Stimulated activated CD8-positive, alpha-beta memory T cell treated with anti-CD3 and anti-CD28 coated beads, Interleukin-12 subunit alpha, Interleukin-12 subunit beta, amount 100 ng/mL, for 24 hours (primary cell): ENCODE data around the gene PAM16.

ENCODE experiments used
- DNase-seq: peaks from one replicate; pipeline ENCODE4 v3.0.0-alpha.2; 2020; ENCODE audit errors: extremely low read depth

Gene PAM16

DNA sequence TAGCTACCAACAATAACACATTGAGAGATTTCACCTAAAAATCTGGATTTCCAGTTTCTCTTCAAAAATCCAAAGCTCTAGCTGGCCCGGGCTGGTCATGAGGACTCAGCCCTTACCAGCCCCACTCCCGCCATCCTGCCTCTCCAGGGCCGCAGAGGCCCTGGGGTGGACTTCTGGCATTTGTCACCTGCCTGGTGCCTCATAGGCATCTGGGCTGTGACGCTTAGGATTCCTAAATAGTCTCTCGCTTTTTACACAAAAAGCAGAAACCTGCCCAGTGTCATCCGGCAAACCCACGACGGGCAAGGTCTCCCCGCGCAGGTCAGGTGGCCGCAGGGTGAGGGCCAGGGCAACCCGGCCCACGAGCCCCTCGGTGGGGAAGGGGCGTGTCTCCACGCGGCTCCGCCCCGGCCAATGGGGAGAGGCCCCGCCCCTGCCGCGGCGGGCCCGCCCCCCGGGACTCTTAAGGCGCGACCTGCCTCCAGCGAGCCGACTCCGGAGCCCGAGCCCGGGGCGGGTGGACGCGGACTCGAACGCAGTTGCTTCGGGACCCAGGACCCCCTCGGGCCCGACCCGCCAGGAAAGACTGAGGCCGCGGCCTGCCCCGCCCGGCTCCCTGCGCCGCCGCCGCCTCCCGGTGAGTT lies 20.4 kb upstream of the PAM16 start, which contains the start of gene VASN:
Gene VASN (plus strand): TSS at position 492 of the 644 bp plus-strand sequence. CDS start 9,030 bp downstream, outside the sequence.
- DNase-seq: peak; percentile 39

DNA sequence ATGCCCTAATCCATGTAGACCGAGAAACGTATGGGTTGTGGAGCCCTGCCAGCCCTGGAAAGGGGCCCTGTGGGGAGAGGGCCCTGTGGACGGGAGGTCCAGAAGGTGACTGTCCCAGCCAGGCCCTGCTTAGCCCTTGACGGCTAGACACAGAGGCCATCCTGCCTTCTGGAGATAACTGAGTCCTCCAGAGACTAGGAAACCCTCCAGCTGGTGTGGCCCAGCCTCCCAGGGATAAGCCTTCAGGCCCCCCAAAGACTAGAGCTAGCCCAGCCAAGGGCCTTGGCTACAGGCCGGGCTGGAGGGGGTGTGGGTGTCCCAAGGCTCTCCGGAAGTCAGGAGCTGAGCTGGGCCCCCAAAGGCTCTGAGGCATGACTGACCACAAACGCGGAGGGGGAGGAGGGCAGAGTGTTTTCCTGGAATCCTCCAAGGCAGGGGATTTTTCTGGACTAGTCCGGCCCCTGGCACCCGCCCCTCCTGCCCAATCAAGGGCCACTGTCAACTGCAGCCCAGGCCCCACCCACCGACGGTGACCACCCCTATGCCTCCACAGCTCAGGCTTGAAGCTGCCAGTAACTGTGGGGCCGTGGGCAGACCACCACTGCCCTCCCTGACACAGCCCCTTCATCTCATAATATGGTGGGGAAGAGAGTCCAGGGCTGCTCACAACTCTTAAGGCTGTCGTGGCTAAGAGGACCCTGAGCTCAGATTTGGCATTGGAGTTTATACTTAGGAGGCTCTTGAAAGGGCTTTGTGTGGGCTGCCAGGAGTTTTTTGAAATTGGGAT lies 19.6 kb upstream of the PAM16 start:
- no peak for DNase-seq

DNA sequence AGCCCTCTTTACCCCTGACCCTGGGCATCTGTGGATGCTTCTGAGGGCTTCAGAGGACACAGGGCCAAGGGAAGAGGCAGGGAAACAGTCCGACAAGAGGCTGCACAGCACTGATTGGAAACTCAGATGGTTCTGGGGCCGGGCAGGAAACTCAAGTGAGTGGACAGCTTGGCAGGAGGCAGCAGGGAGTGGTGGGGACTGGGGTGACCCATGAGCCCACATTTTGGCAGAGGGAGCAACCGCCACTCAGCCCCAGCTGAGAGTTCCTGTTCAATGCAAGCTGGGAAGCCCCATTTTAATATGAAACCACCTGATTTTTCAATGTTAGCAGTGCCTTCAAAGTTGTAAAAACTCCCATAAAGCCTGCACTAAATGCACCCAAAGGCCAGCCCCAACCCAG lies 19.0 kb upstream of the PAM16 start:
- no peak for DNase-seq

DNA sequence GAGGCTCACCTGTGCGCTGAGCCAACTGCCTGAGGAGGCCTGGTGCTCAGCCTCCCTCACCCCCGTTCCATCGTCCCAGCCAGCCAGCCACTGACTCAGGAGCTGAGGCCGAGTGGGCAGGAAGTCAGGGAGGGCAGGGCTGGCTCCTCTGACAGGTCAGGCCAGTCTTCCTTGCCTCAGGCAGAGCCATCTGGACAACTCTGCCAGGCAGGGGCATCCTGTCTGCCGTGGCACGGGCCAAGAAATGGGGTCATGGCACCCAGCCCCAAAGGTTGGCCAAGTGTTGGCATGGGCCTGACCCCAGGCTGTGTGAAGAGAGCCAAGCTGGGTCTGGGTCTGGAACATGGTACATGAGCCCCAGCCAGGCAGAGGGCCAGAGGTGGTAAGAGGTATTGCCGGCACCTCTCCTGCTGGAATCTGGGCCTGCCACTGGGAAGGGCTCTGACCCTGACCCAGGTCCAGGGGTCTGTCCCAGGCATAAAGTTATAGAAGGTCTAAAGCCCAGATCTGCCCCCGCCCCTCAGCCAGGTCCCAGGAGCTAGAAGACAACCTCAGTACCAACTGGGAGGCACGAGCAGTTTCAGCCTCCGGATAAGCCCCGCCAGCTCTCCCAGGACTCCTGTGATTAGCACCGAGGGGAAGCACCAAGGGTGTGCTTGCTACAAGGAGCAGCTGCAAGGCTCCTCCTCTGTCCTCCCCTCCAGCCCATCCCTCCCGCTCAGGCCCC lies 18.0 kb upstream of the PAM16 start:
- no peak for DNase-seq

DNA sequence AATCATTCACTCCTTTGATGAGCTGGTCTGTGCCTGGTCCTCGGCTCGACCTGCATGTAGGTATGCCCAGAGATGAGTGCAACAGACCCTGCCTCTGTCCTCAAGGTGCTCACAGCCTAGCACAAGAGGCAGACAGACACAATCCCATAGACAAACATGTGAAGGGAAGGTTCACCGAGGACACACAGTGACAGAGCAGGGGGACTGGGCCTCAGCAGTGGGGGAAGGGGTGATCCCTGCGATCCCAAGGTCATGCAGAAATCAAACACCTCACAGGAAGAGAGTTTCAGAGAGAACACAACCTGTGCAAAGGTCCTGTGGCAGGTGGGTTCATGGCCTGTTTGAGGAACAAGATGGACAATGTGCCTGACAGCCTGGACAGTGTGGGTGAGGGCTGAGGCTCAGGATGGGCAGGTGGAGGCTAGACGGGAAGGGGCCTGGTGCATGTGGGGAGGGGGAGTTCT lies 16.3 kb upstream of the PAM16 start:
- DNase-seq: no peak

DNA sequence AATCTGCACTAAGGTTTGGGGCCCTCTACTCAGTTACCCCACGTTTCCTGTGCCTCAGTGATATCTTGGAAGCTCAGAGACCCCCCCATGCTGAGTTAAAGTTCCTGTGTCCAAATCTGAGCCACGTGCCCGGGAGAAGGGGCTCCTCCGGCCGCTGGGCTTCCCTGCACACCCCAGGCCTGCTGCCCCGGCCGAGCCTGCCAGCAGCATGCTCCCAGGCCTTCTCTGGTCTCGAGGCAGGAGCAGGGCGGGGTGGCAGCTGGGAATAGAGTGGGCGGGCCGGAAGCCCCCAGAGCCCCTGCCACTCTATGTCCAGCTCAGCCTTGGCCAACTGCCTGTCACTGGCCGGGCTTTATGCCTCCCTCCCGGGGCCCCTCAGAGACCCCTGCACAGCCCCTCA lies 14.9 kb upstream of the PAM16 start:
- DNase-seq: no peak

DNA sequence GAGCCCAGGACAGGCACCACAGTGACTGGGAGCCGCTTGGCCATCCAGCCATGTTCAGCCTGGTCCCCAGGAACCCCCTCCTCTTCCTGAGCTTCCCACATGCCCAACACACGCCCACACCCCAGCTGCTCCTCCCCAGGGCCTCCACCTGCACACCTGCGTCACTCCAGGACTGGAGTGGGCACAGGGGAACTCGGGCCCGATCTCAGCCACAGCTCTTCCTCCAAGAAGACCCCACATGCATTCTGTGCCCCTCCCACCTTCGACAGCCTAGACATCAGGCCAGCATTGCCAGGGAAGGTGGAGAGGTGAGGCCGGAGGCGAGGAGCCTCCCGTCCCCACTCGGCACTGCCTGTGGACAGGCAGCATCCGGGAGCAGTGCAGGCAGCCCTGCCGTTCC lies 14.5 kb upstream of the PAM16 start:
- DNase-seq: no peak

DNA sequence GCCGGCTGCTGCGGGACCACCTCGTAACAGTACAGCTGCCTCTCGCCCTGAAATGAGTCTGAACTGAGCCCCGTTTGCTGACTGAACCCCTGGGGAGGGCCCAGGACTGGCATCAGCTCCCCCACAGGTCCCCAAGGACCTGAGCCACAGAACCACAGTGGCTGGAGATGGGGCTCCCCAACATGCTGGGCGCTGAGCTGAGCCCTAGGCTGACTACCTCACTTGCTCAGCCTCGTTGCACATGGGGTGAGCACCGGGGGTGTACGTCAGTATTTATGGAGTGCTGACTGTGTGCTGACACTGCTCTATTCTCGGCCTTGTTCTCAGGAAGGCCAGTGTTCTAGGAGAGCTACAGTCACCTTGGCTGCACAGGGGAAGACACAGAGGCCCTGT lies 13.9 kb upstream of the PAM16 start:
- DNase-seq: no peak

DNA sequence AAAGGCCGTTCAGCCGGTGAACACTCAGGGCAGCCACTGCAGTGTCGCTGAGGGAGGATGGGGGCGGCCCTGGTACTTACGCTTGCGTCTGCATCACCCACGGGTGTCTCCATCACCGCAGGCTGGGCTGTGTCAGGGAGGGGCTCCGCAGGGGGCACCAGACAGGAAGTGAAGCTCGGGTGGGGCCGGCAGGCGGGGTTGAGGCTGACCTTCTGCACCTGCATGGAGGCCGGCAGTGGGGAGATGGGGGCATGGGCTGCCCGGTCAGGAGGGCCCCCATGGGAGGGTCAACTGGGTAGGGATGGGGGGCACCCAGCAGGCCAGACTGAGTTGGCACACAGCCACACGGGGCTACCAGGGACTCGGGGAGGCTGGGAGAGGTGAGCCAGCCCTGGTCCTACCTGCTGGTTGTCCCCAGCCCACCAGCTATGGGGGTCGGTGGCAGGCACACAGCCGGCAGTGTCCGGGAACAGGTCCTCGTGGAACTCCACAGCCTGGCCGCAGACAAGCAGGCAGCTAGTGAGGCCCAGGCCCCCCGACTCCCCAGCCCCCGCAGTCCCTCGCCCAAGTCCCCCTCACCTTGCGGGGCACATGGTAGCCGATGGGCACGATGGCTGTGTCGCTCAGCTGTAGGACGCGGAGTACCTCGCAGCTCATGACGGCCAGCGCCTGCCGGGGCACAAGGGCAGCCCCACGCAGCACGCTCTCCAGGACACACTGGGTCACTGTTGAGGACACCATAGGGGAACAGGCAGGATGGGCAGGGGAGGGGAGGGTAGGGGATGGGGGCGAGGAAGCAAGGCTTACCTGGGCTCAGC lies 13.3 kb upstream of the PAM16 start:
- DNase-seq: no peak

DNA sequence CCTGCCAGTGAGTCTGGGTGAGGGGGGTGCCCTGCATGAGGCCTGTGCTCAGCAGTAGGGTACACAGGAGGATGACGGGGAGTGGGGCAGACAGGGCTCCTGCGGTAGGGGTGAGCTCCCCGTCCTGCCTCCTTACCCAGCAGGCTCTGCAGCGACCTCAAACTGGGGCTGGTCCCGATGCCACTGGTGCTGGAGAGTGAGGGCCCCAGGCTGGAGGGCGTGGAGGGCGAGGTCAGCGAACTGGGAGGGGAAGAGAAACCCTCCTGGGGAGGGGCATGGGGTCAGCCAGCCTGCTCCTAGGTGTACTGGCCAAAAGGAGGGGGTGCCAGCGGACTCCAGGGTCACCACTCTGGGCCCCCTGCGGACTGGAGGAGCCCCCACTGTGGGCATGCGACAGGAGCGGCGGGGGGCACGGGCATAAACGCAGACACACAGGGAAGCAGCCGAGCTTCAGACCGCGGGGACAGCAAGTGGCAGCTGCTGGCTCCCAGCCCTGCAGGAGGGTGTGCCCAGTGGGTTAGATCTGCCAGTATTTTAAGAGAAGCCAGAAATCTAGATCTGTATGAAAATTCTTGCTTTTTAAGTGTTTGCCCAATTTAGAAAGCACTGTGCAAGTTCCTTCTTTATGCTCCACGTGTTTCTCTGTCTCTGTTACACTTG lies 11.5 kb upstream of the PAM16 start:
- no peak for DNase-seq

DNA sequence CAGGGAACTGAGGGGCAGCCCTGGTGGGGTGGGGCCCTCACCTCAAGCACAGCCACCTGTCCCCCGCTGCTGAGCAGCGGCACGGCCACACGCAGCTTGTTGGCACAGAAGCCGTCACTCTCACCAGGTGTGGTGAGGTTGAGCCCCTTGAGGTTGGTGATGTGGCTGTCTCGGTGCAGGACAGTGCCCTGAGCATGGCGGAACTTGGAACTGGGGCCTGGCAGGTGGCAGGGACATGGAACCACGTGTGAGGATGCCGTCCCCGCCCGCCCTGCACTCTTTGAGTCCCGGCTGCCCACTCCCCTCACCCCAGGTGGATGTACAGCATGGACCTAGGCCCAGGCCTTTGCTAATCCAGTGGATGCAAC lies 10.8 kb upstream of the PAM16 start:
- DNase-seq: no peak

DNA sequence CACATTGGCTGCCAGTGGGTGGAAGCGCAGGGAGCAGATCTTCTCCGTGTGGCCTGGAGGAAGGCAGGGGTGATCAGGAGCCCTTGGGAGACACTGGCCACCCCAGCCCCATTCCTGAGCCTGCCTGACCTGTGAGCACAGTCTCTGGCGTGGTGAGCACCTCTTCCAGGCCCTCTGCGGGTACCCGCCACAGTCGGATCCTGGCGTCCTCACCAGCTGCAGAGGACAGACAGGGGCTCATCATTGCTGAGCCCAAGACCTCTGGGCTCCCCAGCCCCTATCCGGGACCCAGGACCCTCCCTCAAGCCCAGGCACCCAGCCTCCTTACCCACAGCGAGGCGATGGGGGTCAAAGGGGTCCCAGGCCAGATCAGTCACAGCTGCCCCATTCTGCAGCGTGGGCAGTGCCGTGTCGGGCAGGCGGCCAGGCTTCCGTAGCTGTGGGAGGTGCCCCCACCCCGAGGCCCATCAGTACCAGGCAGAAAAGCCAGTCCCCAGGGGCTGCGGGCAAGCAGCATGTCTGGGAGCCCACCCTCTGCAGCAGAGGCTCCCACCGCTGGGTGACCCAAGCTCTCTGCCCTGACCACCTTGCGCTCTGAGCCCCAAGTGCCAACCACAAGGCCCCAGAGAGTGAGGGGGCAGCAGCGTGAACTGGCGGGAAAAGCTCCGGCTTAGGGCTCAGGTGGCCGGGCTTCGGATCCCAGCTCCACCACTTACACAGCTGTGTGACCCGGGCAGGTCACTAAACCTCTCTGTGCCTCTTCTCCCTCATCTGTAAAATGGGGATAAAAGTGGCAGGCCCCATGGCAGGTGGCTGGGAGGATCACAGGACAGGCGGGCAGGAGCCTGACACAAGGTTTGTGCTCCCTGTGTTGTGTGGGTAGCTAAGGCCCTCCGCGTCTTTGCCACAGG lies 10.2 kb upstream of the PAM16 start:
- no peak for DNase-seq

DNA sequence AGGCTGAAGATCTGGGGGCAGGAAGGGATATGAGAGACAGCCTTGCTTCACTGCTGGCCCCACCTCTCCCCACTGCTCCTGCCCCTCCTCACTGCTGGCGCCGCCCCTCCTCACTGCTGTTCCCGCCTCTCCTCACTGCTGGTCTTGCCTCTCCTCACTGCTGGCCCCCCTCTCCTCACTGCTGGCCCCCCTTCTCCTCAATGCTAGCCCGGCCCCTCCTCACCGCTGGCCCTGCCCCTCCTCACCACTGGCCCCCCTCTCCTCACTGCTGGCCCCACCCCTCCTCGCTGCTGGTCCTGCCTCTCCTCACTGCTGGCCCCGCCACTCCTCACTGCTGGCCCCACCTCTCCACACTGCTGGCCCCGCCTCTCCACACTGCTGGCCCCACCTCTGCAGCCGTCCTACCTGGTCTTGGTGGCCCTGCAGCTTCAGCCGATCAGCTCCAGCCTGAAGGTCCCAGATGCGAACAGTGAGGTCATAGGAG lies 9.5 kb upstream of the PAM16 start:
- DNase-seq: no peak

DNA sequence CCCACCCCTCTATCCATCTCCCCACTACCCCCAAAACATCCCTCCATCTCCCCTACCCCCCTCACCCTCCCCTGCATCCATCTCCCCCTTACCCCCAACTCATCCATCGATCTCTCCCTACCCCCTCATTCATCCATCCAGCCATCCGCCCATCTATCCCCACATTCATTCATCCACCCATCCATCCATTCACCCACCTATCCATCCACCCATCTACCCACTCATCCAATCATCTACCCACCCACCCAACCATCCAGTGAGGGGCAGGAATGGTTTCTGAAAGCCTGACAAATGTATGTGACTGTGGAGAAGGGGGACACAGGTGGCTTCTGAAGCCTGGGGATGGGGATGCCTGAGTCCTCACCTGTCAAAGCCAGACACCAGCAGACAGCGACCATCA lies 8.8 kb upstream of the PAM16 start:
- no peak for DNase-seq

DNA sequence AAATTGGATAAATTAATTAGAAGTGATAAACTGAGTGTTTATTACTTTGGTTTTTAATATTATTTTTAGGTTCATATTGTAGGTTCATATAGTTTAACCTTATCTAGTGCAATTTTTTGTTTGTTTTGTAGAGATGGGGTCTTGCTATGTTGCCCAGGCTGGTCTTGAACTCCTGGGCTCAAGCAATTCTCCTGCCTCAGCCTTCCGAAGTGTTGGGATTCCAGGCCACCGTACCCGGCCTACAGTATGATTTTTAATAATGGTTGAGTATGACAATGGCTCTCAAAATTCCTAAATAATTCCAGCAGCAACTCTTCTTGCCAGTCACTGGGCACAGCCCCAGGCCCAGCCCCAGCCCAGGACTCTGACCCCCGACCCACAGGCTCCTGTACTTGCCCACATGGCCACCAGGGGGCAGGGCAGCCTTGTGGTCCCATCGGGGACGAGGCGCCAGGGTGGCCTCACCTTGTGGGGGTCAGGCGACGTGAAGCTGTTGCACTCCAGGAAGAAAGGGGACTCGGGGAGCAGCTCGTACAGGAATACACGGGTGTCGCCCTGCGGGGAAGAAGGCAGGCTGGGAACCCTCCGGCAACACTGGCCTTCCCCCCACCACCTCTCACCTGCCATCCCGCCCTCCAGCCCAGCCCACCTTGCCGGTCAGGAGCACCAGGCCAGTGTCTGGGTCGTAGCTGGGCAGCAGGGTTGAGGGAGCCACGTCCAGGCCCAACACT lies 7.9 kb upstream of the PAM16 start:
- no peak for DNase-seq

DNA sequence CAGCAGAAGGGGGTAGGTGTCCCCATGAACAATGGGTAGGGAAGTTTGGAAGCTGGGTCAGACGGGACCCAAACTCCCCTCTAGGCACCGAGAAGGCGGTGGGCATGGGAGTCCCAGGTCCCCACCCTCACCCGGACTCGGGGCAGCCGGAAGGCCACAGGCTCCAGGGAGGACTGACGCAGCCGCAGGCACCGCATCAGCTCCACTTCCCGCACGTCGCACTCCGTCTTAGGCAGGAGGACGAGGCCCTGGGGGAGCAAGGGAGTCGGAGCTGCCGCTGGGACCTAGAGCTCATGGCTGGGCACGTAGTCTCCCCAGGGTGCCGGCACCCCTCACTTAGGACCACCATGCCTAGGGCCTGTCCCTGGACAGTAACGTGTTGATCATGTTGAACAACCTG lies 7.1 kb upstream of the PAM16 start:
- no peak for DNase-seq

DNA sequence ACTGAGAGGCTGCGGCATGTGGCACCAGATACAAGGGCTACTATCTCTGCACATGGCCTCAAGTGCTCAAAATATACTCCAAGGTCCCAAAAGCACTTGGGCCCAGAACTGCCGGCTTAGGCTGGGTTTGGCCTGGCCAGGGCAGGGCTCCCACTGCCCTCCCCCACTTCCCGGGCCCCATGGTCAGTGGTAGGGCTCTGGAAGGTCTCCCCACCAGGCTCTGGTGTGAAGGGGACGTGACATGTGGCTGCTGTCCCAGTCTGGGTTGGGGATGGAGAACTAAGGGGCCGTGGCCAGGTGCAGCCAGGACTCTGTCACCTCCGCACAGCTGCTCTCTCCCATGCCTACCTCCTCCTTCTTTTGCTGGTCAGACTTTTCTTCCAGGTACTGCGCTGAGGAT lies 5.7 kb upstream of the PAM16 start:
- DNase-seq: no peak

DNA sequence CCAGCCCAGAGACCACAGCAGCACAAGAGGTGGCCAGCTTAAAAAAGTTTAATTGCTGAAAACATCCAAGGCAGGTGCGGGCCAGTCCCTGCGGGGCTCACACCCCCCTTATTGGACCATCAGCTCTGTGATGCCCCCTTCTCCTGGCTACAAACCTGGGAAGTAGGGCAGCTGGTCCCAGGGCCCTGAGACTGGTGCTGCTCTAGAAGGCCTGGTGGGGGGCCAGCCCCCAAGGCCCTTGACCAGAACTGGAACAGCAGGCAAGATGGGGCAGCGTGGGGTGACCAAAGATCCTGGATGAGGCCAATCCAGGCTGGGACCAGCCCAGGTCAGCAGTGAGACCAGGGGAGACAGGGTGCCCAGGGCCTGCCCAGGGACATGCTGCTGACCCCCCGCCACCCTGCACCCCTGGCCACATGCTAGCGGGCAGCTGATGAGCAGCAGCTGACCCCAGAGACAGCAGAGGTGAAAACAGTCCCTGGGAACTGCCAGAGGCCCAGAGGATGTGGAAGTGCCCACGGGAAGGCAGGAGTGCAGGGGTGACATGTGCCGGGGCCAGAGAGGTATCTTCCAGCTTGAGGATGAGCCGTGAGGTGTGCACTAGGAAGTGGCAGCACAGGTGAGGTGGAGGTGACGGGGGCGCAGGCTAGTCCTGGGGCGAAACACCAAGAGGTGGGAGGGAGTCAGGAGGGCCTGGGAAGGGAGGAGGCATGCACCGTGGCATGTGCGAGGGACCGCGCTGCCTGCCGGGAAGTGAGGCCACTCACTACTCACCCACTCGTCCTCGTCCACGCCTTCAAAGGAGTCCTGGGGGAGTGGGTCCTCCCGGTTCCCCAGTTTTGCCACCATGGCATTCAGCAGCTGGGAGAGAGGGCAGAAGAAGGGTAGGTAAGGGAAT lies 3.6 kb upstream of the PAM16 start:
- no peak for DNase-seq
